HuH-7.5 (cell line): ENCODE results near the gene PCNA.

ENCODE experiments used
- DNase-seq: peaks from one replicate; pipeline ENCODE4 v3.0.0; 2011; ENCODE audit warnings: low spot score

Gene PCNA

GRCh38 chr20:5119435-5120184, at the start of gene PCNA:
TSS of gene PCNA (minus strand) at chr20:5119958. CDS start at chr20:5119798, 160 bp downstream.
- DNase-seq, result peak; percentile 98

- DNase-seq, result no peak
Measured at GRCh38 chr20:5168651-5169396, 49.1 kb upstream of the PCNA start.

DNA sequence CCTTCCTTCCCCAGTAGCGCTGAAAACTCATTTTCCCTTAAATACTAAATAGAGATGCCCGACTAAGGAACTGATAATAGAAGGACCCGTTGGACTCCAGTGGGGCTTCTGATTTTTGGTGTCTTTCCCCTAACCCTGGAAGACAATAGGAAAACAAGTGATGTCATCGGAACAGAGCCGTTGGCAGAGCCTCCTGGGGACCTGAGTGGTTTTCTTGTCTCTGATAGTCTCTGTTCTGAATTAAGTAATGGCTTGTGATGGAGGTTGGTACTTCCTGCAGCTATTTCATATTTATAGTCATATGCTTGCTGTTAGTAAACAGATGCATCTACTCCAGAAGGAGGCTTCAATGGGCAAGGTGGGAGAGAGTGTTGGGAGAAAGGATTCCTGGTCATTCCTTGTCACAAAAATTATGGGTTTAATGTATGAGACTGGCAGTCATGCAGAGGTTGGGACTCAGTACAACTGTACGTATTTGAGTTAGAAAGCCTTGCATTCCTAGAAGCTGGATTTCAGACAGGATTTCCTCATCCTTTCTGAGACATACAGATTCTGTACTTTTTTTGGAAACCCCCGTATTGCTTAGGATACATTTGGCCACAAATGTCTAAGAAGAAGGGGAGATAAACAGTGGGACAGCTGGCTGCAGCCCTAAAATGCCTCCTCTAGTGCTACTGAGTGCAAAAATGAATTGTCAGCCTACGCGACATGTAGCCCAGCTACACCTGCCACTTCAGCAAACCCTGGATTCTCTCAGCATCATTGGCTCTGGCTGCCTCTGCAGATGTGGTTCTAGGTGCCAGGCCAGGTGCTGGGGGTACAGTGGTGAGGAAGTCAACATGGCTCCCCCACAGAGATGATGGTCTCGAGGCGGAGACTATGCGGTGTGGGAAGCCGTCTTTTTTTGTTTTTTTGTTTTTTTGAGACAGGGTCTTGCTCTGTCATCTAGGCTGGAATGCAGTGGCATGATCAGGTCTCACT, 45.2 kb upstream of the PCNA start:
- no peak for DNase-seq

- no peak for DNase-seq
Measured at GRCh38 chr20:5161536-5162164, 41.9 kb upstream of the PCNA start.

GRCh38 chr20:5160882-5161281, 41.1 kb upstream of the PCNA start:
- DNase-seq, result no peak

- no peak for DNase-seq
Measured at GRCh38 chr20:5159928-5160327, 40.2 kb upstream of the PCNA start.

DNA sequence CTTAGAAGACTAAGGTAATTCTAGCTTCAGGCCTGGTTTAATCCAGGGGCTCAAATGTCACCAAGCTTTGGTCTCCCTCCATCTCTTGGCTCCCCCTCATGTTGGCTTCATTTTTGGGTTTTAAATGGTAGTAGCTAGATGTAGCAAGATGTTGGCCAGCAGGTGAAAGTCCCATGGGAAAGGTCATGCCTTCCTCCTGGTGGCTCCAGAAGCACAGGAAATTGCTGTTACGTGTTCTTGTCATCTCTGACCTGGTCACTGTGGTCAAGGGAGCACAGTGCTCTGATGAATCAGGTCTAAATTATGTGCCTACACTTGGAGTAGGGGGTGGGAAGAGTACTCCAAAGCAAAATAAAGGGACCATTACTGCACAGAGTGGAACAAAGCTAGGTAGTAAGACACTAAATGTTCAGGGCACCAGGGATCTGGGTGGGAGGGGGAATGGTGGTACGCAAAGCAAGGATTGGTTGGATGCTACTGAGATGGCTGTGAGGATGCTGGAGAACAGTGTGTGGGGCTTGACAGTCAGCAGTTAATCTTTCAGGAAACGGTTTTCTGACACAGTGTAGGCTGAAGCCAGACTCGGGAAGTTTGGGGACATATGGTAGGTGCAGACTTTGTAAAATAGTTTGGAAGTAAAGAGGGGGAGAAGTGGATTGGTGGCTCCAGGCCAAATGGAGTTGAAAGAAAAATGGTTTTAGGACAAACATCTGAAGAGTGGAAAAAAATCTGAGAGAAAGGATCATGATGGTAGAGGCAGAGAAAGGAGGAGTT, 37.1 kb upstream of the PCNA start:
- no peak for DNase-seq

DNA sequence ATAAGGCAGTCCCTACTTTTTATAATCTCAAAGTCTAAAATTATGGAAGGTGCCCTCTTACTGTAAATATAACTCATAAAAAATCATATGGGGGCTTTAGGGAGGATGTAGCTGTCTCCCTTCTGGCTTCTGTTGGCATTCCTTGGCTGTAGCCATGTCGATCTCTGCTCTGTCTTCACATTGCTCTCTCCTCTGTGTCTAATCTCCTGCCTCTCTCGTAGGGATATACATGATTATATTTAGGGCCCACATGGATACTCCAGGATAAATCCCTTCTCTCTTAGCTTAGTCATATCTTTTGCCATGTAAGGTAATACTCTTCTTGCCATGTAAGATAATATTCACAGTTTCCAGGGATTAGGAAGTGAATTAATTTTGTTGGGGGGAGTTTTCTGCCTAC, 35.6 kb upstream of the PCNA start:
- no peak for DNase-seq

DNA sequence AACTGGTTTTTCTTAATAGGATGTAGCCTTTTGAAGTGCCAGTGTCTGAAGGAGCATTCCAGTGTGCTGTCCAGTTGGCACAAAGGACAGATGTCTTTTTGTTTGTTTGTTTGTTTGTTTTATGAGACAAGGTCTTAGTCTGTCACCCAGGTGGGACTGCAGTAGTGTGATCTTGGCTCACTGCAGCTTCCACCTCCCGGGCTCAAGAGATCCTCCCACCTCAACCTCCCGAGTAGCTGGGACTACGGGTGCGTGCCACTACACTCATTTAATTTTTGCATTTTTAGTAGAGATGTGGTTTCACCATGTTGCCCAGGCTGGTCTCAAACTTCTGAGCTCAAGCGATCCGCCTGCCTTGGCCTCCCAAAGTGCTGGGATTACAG, 34.8 kb upstream of the PCNA start:
- DNase-seq, result no peak

DNA sequence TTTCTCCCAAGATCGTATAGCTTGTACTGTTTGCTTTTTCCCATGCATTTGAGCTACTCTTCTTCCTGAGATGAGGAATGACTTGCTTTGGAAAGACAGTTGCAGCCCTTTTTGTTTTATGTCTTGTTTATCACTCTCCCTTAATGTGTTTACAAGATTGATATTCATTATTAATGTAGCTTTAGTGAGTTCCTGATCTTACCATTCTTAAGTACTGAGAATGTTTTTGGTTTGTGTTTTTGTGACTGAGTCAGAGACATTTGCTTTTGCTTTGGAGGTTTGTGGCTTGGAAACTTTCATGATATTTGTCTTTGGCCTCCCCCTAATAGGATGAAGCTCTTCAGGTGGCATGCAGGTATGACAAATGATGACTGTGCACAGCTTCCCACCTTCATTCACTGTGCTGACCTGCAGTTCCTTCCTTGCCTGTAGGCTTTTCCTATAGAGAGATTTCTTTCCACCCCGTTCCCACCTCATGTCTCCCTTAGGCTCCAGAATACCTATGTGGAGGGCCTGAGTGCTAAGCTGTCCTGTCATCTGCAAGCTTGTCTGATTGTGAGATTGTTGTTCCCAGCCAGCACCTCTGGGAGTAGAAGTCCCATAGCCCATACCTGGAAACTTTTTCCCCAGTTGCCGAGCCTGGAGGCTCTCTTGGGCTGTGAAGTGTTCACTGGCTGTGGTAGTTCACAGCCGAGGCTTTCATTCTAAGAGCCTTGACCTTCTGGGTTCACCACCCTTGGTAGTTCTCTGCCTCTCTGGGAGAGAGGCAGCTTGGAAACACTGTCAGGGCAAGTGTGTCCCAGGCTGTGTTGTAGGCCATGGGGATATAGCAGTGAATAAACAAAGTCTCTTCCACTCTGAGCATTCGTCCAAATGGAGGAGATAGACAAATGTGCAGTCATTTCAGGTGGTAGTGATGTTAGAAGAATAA, 34.1 kb upstream of the PCNA start:
- DNase-seq, result no peak

DNA sequence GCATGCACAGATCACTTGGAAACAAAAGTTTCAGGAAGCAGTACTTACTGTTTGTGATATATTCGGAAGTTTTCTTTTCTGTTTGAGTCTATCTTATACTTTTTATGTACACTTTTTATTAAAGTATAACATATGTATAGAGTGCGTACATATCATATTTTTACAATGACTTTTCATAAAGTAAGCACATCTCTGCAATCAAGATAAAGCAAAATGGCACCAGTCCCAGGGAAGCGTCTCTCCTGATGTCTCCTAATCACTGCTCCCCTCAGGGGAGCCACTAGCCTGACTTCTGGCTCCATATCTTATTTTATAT, 33.4 kb upstream of the PCNA start:
- DNase-seq, result no peak

DNA sequence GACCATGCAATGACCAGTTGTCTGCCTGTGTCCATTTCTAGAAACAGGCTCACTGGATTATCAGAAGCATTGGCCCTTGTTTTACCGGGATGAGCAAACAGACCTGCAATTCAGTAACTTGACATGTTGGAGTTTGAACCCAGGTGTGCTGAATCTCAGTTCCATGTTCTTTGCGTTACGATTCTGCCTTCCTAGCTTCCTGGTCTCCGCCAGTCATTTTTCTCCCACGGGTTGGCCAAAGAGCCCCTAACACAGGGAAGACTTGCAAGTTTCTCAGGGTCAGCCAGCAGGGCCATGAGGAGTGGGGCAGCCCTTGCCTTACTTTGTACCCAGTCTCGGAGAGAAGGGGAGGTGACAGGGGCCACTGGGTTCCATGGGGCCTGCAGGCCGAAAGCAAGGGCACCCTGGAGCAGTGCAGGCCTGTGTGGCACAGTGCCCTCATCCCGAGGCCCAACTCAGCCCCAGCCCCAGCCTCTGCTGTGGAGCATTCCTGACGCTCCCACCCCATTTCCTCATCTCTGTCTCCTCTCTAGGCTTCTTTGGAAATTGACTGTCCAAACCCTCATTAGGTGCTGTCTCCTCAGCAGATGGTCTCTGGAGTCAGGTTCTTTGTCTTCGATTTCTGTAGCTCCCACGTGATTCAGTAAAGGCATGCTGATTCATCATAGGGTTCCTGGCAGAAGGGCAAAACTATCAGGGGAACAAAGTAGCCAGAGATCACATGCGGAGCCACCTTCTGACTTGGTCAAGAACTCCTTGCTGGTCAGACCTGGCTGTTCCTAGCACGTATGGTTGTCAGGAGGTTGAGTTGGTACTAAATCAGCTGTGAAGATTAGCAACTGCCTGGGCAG, 30.7 kb upstream of the PCNA start:
- no peak for DNase-seq

- DNase-seq, result no peak
Measured at GRCh38 chr20:5149892-5150225, 30.1 kb upstream of the PCNA start.

GRCh38 chr20:5148581-5148980, 28.8 kb upstream of the PCNA start:
- DNase-seq, result no peak

DNA sequence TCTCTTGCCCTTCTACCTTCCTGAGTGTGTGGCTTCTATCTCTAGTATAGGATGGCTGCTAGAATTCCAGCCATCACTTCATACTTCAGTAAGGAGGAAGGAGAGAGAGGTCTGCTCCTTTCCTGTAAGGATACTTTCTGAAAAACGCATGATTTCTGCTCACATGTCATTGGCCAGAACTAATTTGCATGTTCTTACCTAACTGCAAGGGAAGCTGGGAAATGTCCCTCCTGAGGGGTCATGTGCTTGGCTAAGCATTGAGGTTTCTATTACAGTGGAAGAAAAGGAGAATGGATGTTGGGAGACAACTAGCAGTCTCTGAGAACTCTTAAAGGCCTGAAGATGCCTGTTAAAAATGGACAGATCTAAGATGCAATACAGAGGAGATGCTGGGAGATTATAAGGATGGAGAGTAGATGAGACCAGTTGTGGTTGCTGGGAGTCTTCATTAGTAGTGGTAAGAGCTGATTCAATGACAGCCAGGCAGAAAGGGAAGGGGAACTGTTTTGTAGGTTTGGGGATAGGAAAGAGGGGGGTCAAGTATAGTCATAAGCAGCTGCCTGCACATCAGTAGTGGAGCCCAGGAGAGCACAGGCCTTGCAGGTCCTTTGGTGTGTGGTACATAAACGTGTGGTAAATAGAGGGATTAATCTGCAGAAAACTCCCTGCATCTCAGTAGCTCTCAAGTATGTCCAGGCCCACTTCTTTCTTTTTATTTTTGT, 27.3 kb upstream of the PCNA start:
- no peak for DNase-seq

DNA sequence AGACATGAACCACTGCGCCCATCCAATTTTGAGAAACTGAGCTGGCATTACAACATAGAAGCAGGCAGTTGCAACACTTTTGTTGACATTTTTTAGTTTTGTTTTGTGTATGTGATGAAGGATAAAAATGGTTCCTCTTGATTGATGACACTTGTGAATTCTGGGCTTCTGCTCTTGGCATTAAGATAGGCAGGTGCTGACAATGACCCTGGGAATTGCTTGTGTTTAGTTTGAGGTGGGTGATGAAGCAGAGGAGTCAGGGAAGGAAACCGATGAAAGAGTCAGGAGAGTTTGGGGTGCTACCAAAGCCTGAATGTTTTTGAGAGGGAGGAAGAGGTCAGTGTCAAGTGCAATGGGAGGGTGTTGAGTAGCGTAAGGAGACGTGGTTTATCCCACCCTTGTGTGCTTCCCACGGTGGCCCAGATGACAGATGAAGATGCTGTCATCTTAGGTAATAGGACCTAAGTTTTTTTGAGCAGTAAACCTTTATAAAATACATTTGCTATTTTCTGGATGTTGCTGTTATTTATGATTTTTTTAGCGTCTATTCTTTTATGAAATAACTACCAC, 26.4 kb upstream of the PCNA start:
- DNase-seq, result no peak

GRCh38 chr20:5145365-5146098, 25.8 kb upstream of the PCNA start:
- DNase-seq, result no peak

DNA sequence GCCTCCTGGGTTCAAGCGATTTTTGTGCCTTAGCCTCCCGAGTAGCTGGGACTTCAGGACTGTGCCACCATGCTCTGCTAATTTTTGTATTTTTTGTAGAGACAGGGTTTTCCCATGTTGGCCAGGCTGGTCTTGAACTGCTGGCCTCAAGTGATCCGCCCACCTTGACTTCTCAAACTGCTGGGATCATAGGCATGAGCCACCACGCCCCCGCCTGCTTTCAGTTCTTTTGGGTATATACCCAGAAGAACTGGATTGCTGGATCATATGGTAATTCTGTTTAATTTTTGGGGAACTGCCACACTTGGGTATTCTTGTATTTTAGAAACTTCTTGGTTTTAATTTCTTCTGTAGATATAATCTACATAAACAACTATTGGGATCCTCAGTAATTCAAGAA, 24.1 kb upstream of the PCNA start:
- DNase-seq, result no peak
